HG03039 (cell line): ENCODE measurements around the gene BYSL.
"Not testable (repeated sequence)": the region's sequence is repeated elsewhere in the genome, so short reads cannot be mapped to it uniquely, and the experiment has no call there.

ENCODE experiments used
- ATAC-seq: cut with Tn5 transposase; IDR thresholded peaks from one replicate; pipeline ENCODE4 v1.9.1; 2021; ENCODE audit warnings: mild to moderate bottlenecking, moderate library complexity; ENCODE audit not compliant: unreplicated experiment

BYSL gene

DNA sequence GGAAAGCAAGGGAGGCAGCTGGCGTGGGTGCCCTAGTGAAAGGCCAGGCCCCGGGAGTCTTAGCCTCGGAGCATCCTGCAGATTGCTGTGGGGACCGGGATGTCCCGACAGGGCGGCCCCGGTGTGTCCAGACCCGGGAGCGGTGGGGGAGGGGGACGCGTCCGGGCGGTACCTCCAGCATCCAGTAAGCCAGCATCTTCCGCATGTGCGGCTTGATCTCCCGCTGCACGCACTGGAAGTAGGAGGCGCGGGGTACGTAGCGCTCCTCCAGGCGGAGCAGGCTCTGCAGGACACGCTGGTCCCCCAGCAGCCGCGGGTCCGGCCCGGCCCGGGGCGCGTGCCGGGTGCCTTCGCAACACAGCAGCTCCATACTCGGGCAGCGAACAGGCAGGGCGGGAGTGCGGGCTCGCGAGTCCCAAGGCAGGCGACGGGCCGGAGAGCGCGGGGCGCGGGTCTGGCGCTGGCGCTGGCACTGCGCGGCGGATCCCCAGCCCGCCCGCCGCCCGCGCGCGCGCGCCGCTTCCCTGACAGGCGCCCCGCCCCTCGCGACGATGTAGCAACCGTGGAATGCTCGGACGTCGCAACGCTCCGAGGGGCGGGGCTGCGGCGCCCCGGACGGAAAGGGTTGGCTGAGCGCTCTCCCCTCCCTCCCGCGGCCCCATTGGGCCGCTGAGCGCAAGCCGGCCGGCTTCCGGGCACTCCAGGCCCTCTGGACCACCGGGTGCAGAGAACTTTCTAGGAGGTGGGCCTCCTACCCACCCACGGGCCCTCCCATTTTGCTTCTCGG lies 20.2 kb downstream of the BYSL start, which contains the start of gene CCND3:
Gene CCND3, minus strand, starts transcription at position 529 of the 787 bp plus-strand sequence. Its CDS starts 159 bp downstream, at position 370.
- ATAC-seq, result peak; percentile 79

DNA sequence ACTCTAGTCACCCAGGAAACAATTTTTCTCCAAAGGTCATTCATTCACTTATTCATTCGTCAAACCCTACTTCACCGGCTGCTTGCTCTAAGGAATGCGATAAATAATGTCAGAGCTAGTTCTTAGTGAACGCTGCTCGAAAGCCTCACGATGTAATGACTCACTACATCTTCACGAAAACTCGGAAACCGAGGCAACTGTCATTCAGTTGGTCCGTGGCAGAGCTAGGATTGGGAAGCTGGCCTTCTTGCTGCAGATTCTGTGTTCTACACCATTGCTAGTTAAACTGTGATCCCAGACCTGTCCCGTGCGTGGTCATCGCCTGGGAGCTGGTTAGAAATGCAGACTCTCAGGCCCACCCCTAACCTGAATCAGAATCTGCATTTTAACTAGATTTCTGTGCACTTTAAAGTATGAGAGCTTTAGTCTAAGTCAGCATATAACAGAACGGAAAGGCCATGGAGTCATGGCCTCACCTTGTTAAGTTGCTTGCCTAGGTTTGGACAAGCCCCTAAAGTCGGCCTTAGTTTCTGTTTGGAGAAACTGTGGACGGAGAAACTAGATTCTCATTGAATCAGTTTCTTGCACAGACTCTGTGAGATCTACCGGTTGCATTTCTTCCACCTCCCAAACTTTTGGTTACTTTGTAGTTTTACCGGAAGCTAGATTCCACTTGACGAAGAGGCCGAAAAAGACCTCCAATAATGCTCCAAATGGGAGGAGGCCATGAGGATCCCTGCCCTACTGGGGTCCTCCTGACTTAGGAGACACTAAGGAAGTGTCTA lies 21.0 kb downstream of the BYSL start:
- no peak for ATAC-seq

DNA sequence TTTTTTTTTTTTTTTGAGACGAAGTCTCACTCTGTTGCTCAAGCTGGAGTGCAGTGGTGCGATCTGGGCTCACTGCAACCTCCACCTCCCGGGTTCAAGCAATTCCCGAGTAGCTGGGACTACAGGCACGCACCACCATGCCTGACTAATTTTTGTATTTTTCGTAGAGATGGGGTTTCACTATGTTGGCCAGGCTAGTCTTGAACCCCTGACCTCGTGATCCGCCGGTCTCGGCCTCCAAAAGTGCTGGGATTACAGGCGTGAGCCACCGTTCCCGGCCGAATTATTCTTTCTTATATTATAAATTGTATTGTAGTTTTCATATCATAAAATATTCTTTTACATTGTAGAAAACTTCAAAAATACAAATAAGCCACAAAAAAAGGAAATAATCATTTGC lies 21.6 kb downstream of the BYSL start:
- ATAC-seq, result not testable (repeated sequence)

DNA sequence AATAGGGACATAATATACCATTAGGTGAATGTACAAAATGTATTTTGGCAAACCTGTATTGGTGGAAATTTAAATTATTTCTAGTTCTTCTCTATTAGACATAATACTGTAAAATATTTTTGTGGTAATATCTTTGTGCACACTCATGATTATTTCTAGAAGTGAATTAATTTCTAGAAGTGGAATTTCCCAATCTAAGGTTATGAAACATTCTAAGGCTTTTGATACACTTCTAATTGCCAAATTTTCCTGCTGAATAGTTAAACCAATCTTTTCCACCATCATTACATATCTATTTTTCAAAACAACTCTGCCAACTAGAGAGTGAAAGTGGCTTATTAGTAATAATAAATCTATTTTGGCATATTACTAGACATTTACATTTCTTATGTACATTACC lies 22.2 kb downstream of the BYSL start:
- no peak for ATAC-seq

DNA sequence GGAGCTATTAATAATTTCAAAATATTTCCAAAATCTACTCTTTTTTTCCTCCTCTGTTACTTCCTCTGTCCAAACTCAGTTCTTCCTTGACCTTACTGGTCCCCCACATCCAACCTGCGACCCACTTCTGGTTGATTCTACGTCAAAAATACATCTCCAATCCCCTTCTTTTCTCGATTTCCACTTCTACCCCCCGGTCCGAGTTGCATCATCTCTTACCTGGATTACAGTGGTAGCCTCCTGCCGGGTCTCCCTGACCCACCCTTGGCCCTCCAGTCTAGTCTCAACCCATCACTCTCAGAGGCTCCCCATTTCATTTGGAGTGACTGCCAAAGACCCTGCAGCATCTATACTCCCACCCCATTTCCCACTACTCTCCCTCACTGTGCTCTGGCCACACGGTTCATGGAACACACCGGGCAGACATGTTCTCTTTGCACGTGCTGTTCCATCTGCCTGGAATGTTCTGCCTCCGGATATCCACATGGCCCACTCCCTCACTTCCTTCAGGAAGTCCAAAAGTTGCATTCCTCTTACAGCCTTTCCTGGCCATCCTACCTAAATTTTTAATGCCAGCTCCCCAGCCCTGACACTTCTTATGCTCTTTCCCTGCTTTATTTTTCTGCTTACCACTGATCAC lies 26.4 kb downstream of the BYSL start:
- no peak for ATAC-seq

DNA sequence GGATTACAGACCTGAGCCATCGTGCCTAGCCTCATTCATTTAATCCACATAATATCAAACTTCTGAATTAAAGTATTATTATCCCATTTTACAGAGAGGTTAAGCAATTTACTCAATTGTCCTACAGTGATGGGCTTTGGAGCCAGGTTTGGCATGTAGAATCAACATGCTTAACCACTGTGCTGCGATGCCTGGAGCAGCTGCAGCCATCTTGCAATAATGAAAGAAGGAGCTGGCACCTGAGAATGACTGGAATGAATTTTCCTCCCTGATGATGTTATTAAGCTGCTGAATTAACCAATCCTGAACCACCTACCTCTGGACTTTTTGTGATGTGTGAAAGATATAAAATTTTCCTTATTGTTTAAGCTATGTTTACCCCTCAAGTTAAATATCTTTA lies 33.4 kb downstream of the BYSL start:
- ATAC-seq, result no peak

DNA sequence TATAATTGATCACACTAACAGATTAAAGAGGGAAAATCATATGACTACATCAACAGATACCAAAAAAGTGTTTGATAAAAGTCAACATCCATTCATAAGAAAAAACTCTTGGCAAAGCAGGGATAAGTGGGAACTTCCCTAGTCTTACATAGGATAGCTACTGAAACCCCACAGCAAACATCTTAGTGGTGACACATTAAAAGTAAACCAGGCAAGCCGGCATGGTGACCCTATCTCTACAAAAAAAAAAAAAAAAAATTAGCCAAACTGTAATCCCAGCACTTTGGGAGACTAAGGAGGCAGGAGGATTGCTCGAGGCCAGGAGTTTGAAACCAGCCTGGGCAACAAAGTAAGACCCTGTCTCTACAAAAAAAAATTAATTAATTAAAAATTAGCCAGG lies 34.1 kb downstream of the BYSL start:
- no peak for ATAC-seq

GRCh38 chr6:41957117-41957516 lies 35.8 kb downstream of the BYSL start:
- no peak for ATAC-seq

DNA sequence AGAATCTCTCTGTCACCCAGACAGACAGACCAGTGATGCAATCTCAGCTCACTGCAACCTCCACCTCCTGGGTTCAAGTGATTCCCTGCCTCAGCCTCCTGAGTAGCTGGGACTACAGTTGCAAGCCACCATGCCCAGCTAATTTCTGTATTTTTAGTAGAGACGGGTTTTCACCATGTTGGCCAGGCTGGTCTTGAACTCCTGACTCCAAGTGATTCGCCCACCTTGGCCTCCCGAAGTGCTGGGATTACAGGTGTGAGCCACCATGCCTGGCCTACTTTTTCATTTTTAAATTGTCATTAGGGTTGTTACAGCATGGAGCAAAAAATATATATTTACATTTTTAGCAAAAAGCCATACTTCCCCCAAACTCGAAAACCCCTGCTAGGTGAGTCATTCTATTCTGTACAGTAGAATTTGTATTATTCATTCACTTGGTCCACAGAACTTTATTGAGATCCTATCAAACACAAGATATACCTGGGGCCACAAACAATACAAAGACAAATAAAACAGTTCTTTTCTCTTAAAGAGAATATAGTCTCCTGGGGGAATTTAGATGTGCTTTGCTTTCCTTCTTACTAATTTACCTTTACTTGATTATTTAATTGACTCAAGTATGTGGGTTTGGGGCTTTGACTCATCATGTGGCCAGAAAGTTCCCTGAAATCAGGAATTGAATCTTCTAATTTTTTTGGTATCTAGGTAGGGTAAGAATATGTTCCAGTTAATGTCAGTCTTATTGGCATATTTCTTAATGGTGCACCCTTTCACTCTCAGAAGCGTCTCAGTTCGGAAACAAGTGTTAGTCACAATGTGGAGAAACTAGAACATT lies 36.9 kb downstream of the BYSL start:
- ATAC-seq, result no peak

GRCh38 chr6:41960028-41960427 lies 38.7 kb downstream of the BYSL start:
- ATAC-seq, result no peak

DNA sequence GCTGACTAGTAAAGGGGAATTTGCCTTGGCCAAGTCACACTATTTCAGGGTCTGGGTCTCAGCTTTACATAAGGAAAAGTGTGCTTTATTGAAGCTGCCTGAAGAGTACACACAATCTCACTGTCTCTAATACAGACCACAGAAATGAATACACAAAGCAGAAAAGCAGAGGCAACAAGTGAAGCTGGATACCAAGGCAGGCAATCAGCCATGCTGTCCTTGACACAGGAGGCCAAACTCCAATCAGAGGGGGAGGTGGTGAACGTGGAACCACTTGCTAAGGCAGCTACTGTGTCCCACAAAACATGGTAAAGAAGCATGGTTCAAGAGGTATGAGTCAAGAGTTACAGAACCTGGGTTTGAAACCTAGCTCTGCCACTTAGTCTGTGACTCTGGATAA lies 42.1 kb downstream of the BYSL start:
- ATAC-seq, result no peak

- ATAC-seq, result no peak
These were observed 43.0 kb downstream of the BYSL start for GRCh38 chr6:41964201-41964887.

- no peak for ATAC-seq
These were observed 44.3 kb downstream of the BYSL start for GRCh38 chr6:41965429-41966213.

DNA sequence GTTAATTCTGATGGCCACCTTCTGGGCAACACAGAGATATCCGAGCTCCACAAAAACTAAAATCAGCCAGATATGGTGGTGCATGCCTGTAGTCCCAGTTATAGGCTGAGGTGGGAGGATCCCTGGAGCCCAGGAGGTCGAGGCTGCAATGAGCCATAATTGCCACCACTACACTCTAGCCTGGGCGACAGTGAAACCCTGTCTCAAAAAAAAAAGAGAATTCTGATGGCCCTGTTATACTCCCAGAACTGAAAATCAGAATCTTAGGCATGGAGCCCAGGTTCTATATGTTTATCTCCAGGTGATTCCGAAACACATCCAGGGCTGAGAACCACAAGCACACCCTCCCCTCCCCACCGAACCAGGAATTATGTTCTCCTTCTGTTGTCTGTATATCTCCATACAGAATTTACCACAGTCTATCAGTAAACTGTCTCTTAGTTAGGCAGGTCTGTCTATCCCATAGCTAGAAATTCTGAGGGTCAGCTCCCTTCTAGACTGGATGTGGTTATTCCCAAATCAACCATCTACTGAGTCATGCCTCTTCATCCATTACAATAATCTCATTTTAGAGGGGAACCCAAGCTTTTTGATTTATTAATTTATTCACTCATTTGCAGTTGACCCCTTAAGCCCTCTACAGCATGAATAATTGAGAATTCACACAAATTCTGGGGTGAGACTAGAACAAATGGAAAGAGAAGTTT lies 45.1 kb downstream of the BYSL start:
- ATAC-seq, result no peak

- ATAC-seq, result no peak
These were observed 45.6 kb downstream of the BYSL start for GRCh38 chr6:41966961-41967311.

- ATAC-seq, result no peak
These were observed 46.3 kb downstream of the BYSL start for GRCh38 chr6:41967312-41968287.

DNA sequence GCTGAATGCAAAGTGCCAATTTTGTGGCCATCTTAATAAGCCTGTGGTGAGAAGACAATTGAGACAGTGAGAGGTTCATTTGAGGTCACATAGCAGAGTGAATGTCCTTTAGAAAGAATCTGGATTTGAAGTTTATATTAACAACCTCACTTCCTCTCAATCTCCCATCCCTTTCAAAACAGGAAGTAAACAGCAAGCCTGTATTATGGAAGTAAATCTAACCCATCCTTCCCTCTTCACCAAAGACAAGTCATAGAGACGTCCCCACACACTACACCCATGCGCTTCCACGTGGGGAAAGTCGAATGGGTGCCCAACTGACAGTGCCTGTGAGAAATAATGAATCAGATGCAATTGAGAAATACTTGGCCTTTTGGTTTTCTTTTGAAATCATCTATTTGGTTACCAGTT lies 49.1 kb downstream of the BYSL start:
- no peak for ATAC-seq

DNA sequence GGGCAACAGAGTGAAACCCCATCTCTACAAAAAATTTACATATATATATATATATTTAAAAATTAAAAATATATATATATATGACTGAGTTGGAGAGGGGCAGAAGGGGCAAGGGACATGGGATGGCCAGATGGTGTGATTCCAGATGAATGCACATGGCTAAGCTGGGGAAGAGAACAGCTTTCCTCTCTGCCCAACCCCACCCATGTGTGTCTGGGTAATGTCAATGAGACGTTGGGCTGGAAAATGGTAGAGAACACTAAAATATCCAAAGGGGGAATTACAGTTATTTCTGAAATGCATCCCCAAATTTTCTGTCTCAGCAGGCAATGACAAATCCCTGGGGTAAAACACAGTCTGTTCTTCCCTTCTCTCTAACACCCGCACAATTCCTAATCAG lies 51.5 kb downstream of the BYSL start:
- no peak for ATAC-seq
